GM12801 (cell line): Measurements from ENCODE around the gene OTOP2.

Experiments used
- CTCF ChIP-seq: IDR thresholded peaks from one replicate; pipeline ENCODE4 v1.5.1; 2011; ENCODE audit warnings: control low read depth; ENCODE audit not compliant: insufficient read length; ENCODE audit errors: extremely low read depth

OTOP2 gene

GRCh38 chr17:74924250-74924948, at the start of gene OTOP2:
TSS of gene OTOP2 (plus strand) at chr17:74924273. CDS start at chr17:74924633, 360 bp downstream.
- TF ChIP-seq CTCF = no peak

GRCh38 chr17:74874615-74875037, 49.4 kb upstream of the OTOP2 start:
- TF ChIP-seq CTCF = no peak

GRCh38 chr17:74875155-74875976, 48.7 kb upstream of the OTOP2 start:
- TF ChIP-seq CTCF = no peak

GRCh38 chr17:74875977-74876593, 48.0 kb upstream of the OTOP2 start:
- no peak for TF ChIP-seq CTCF

GRCh38 chr17:74877592-74878548, 46.2 kb upstream of the OTOP2 start:
- TF ChIP-seq CTCF = no peak

- no peak for TF ChIP-seq CTCF
Observed at GRCh38 chr17:74878658-74879057, 45.4 kb upstream of the OTOP2 start.
